ENCODE results near the gene RBM47.

DNA sequence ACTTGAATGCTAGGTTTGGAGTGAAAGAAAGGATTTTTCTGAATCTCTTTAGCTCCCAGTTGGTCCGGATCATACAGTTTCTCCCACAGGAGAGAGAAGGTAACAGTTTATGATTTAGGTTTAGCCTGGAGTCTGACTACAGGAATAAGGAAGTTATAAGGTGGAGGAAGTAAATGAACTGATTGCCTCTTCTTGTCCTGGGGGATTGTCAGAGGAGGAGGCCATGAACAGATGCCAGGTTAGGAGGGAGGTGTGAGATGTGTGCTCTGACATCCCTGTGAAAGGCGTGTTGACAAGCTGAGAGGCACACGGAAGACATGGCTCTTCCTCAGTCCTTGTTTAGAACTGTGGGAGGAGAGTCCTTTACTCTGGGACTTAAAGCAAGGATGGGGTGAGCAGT lies 230.1 kb downstream of the RBM47 start:
- TF ChIP-seq, protein P1, sequence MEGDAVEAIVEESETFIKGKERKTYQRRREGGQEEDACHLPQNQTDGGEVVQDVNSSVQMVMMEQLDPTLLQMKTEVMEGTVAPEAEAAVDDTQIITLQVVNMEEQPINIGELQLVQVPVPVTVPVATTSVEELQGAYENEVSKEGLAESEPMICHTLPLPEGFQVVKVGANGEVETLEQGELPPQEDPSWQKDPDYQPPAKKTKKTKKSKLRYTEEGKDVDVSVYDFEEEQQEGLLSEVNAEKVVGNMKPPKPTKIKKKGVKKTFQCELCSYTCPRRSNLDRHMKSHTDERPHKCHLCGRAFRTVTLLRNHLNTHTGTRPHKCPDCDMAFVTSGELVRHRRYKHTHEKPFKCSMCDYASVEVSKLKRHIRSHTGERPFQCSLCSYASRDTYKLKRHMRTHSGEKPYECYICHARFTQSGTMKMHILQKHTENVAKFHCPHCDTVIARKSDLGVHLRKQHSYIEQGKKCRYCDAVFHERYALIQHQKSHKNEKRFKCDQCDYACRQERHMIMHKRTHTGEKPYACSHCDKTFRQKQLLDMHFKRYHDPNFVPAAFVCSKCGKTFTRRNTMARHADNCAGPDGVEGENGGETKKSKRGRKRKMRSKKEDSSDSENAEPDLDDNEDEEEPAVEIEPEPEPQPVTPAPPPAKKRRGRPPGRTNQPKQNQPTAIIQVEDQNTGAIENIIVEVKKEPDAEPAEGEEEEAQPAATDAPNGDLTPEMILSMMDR (tag by site-specific recombination; IDR thresholded peaks at IDR 0.05) = no peak
- no peak for TF ChIP-seq REPIN1 (tag by site-specific recombination; IDR thresholded peaks at IDR 0.05; ENCODE audit: low read depth)
